GM21717 (cell line): Measurements from ENCODE around the gene EZR.

Experiments used
- ATAC-seq: cut with Tn5 transposase; IDR thresholded peaks from one replicate; pipeline ENCODE4 v1.9.1; 2021; ENCODE audit warnings: mild to moderate bottlenecking, moderate library complexity; ENCODE audit not compliant: unreplicated experiment

EZR gene

GRCh38 chr6:158764183-158764849 is 54.9 kb downstream of the EZR start:
- ATAC-seq: no peak

GRCh38 chr6:158763434-158764182 is 55.6 kb downstream of the EZR start:
- no peak for ATAC-seq

DNA sequence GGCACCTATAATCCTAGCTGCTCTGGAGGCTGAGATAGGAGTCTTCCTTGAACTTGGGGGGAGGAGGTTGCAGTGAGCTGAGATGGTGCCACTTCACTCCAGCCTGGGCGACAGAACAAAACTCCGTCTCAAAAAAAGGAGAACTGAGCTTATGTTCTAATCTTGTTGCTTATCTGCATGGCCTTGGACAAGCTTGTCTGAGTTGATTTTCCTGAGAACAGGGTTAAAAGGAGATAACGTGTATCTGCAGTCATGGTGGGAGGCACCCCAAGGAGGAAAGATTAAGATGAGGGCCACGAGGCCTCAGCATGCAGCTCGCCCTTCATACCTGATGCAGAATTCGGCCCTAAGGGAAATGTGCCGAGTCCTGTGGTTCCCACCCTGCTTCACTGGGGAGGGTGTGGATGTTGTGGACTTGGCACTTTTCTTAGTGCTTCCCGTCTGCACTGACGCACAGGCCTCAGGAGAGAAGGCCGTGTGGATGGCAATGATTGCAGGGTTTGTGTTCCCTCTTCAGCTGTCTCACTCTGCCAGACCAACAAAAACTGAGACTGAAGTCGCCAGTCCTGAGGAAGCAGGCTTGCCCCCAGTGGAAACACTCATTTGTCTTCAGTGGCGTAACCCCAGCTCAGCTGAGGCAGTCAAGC is 56.3 kb downstream of the EZR start:
- ATAC-seq: no peak

DNA sequence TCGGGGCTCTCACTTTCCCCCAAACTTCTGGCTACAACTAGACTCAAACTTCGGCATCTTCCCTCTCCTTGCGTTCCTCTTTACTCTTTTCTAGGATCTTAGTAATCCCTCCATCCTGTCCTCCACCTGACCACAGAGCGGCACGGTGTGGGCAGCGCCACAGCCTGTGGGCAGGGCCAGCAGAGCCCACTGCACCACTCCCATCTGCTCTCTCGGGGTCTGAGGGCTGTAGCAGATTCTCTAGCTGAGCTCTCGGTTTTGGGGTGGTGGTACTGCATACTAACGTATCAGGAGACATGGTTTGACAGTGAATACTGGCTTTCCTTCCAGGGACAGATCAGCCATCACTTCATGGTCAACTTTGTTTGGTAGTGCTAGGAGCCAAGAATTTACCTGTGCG is 57.4 kb downstream of the EZR start:
- no peak for ATAC-seq

GRCh38 chr6:158760618-158761250 is 58.4 kb downstream of the EZR start:
- ATAC-seq: no peak

GRCh38 chr6:158759966-158760617 is 59.1 kb downstream of the EZR start:
- ATAC-seq: no peak

GRCh38 chr6:158758941-158759479 is 60.2 kb downstream of the EZR start:
- ATAC-seq: no peak

- ATAC-seq: no peak
These were observed 60.7 kb downstream of the EZR start for GRCh38 chr6:158758451-158758860.

- no peak for ATAC-seq
These were observed 61.4 kb downstream of the EZR start for GRCh38 chr6:158757753-158758090.

DNA sequence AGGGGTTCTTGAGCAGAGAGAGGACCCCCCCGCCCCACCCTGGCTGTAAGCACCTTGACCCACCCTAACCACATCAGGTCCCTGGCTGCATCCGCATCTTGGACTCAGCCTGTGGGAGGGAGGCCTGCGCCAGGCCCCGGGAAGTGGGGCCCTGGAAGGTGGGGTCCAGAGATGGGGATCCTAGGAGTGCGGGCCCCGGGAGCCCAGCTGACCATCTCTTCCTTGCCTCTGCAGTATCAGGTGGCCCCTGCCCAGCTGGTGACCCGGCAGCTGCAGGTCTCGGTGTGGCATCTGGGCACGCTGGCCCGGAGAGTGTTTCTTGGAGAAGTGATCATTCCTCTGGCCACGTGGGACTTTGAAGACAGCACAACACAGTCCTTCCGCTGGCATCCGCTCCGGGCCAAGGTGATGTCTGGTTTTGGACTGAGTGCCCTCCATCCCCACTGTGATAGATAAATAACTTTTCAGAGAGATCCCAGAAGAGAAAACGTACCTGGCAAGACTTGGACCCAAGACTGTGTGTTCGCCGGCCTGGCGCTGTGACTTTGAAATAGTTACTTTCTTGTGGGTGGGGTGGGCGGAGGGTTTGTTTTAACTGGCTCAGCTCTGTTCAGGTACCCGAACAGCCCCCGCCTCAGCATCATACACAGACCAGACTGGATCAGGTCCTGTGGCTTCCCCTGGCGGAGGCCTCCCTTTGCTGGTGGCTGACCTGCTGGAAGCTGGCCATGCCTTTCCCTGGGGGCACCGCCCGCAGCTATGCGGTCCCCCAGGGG is 62.0 kb downstream of the EZR start:
- no peak for ATAC-seq

DNA sequence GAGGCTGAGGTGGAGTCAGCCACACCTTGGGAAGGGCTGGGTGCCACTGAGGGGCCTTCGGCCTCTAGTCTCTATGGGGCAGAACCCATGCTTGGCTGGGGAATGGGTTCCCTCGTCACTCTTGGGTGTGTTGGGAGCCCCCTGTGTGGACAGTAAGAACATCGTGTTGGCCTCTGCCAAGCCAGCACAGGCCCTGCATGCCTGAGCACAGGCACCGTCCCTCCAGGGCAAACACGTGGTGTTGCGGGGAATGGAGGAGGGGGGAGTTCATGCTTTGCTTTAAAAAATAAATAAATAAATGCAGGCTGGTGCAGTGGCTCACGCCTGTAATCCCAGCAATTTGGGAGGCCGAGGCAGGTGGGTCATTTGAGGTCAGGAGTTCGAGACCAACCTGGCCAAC is 63.0 kb downstream of the EZR start:
- no peak for ATAC-seq

DNA sequence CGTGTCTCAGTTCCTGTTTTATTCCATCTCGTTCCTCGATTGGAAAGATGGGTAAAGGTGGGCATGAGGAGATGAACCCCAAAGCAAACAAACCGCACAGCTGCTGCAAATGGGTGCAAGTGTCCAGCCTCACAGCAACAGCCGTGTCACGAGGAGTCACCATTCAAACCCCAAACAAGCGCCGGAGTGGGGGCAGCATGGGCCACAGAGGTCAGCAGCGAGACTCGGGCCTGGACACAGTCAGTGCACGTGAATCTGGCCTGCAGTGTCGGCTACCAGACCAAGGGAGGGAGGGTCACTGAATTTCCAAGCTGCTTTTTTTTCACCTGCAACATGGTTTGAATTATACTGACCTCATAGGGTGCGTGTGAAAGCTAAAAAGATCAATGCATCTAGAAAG is 63.5 kb downstream of the EZR start:
- no peak for ATAC-seq

- ATAC-seq: no peak
These were observed 64.4 kb downstream of the EZR start for GRCh38 chr6:158754738-158755137.

GRCh38 chr6:158753811-158754210 is 65.4 kb downstream of the EZR start:
- ATAC-seq: no peak

DNA sequence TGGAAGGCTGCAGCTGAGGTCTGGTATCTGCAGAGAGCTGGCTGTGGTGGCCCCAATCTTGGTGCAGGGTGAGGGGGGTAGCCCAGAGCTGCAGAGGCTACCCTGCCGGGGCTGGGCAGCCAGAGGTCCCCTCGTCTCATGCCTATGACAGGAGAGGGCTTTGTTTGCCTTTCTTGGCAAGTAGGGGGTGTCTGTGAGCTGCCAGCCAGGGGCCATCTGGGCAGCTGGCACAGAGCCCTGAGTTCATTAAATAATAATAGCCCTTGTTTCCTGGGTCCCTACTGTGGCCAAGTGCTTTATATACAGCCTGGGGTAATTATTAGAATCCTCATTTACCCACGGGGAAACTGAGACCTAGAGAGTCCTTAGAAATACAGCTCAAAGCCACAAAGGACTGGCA is 66.6 kb downstream of the EZR start:
- ATAC-seq: no peak

DNA sequence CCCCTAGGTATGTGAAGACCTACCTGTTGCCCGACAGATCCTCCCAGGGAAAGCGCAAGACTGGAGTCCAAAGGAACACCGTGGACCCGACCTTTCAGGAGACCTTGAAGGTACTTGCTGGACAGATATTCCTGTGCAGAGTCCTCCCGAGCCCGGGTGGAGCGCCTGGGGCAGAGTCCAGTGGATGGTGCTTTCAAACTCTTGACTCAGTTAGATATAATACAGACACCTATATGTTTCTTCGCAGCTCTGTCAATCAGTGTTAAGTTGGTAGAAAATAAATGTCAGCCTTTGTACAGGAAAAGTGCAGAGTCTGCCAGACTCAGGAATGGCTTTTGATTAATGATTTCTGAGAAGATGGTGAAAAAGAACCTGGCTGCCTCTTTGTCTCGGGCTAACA is 67.2 kb downstream of the EZR start:
- no peak for ATAC-seq

GRCh38 chr6:158751224-158751623 is 67.9 kb downstream of the EZR start:
- no peak for ATAC-seq

DNA sequence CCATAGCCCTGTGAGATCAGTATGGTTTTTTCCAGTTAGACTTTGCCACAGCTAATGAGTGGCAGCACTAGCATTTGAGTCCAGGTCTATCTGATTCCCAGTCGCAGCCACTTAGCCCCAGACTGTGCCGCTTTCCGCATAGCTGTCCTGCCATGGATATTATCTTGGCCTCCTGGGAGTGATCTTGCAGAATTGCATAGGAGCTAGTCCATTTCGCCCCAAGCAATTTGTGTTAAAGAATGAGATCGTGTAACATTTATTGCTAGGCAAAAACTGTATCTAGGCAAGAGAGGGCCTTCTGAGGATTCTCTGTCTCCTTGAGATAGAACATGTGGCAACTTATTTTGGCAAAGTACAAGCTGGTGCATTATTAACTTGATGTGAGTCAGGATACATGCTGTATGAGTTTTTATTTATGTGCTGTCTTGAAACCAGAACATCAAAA is 74.2 kb downstream of the EZR start:
- ATAC-seq: no peak

- ATAC-seq: no peak
These were observed 76.0 kb downstream of the EZR start for GRCh38 chr6:158743033-158743651.

GRCh38 chr6:158739673-158740072 is 79.5 kb downstream of the EZR start:
- ATAC-seq: no peak
